Measurements from ENCODE around the gene PCDHGA7.
"Not testable (repeated sequence)": the region's sequence is repeated elsewhere in the genome, so short reads cannot be mapped to it uniquely, and the experiment has no call there.

PCDHGA7 gene

DNA sequence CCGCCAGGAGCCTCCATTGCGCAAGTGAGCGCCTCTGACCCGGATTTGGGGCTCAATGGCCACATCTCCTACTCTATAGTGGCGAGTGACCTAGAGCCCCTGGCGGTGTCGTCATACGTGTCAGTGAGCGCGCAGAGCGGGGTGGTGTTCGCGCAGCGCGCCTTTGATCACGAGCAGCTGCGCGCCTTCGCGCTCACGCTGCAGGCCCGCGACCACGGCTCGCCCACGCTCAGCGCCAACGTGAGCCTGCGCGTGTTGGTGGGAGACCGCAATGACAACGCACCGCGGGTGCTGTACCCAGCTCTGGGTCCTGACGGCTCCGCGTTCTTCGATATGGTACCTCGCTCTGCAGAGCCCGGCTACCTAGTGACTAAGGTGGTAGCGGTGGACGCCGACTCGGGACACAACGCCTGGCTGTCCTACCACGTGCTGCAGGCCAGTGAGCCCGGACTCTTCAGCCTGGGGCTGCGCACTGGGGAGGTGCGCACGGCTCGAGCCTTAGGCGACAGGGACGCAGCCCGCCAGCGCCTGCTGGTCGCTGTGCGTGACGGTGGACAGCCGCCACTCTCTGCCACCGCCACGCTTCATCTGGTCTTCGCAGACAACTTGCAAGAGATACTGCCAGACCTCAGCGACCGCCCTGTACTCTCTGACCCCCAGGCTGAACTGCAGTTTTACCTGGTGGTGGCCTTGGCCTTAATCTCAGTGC lies 27.2 kb downstream of the PCDHGA7 start:
- Histone ChIP-seq H3K9ac (ENCODE audit: low read length) (no peak overlapping the region), H3K27ac (ENCODE audit: low read depth, low read length) (no peak overlapping the region), H3K27me3 (ENCODE audit: control insufficient read depth, insufficient read depth, low read length) (peaks cover 17% of the 10 kb centered on the region), H3K4me1 (ENCODE audit: control insufficient read depth, insufficient read depth, low read length) (no peaks in the 10 kb centered on the region), H3K36me3 (ENCODE audit: control insufficient read depth, insufficient read depth, low read length) (no peaks in the 10 kb centered on the region), H3K4me3 (ENCODE audit: low read depth, low read length) (no peak overlapping the region), H3K9me3 (ENCODE audit: control insufficient read depth, insufficient read depth, low read depth, low read length) (peaks cover 24% of the 10 kb centered on the region)

DNA sequence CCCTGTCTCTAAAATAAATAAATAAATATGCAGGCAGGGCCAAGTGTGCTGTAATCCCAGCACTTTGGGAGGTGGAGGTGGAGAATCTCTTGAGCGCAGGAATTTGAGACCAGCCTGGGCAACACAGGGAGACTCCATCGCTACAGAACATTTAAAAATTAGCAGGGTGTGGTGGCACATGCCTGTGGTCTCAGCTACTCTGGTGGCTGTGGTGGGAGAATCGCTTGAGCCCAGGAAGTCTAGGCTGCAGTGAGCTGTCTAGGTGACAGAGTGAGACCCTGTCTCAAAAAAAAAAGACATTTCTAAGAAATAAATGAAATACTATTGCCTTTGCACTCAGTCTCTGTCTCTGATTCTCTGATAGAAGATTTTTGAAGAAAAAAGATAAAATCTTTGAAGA lies 29.0 kb downstream of the PCDHGA7 start:
- no peak overlapping the region for H3K9ac ChIP-seq (ENCODE audit: low read length)
- H3K27ac ChIP-seq (ENCODE audit: low read depth, low read length): no peak overlapping the region
- H3K4me1 ChIP-seq (ENCODE audit: control insufficient read depth, insufficient read depth, low read length): no peaks in the 10 kb centered on the region
- H3K36me3 ChIP-seq (ENCODE audit: control insufficient read depth, insufficient read depth, low read length): no peaks in the 10 kb centered on the region
- peaks cover 17% of the 10 kb centered on the region for H3K27me3 ChIP-seq (ENCODE audit: control insufficient read depth, insufficient read depth, low read length)
- no peak overlapping the region for H3K4me3 ChIP-seq (ENCODE audit: low read depth, low read length)
- H3K9me3 ChIP-seq (ENCODE audit: control insufficient read depth, insufficient read depth, low read depth, low read length): peaks cover 25% of the 10 kb centered on the region

DNA sequence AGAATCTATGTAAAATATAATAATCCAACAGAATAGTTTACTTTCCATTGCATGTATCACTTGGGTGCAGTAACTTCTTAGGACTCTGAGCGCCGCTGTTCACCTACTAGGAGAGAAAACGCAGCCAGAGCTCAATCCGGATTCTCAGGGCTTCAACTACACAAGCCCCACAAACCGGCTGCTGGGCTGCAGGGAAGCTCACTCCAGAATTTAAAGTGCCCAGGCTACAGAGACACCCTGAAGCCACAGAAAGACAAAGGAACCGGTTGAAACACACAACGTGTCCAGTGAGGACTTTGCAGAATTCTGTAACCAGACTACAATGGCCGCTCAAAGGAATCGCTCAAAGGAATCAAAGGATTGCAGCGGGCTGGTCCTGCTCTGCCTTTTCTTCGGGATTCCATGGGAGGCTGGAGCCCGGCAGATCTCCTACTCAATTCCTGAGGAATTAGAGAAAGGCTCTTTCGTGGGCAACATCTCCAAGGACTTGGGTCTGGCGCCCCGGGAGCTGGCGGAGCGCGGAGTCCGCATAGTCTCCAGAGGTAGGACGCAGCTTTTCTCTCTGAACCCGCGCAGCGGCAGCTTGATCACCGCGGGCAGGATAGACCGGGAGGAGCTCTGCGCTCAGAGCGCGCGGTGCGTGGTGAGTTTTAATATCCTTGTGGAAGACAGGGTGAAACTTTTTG lies 30.5 kb downstream of the PCDHGA7 start, which contains the start of gene PCDHGA10:
Gene PCDHGA10 (plus strand): TSS at position 134 of the 686 bp plus-strand sequence. CDS start 189 bp downstream, at position 323.
- Histone ChIP-seq H3K9me3 (ENCODE audit: control insufficient read depth, insufficient read depth, low read depth, low read length) (peaks cover 25% of the 10 kb centered on the region), H3K9ac (ENCODE audit: low read length) (peak within 1 kb of the TSS; percentile 52), H3K27ac (ENCODE audit: low read depth, low read length) (no peak within 1 kb of the TSS), H3K4me3 (ENCODE audit: low read depth, low read length) (peak within 1 kb of the TSS; percentile 69), H3K4me1 (ENCODE audit: control insufficient read depth, insufficient read depth, low read length) (no peaks in the 10 kb centered on the region), H3K27me3 (ENCODE audit: control insufficient read depth, insufficient read depth, low read length) (peaks cover 18% of the 10 kb centered on the region), H3K36me3 (ENCODE audit: control insufficient read depth, insufficient read depth, low read length) (no peaks in the 10 kb centered on the region)

DNA sequence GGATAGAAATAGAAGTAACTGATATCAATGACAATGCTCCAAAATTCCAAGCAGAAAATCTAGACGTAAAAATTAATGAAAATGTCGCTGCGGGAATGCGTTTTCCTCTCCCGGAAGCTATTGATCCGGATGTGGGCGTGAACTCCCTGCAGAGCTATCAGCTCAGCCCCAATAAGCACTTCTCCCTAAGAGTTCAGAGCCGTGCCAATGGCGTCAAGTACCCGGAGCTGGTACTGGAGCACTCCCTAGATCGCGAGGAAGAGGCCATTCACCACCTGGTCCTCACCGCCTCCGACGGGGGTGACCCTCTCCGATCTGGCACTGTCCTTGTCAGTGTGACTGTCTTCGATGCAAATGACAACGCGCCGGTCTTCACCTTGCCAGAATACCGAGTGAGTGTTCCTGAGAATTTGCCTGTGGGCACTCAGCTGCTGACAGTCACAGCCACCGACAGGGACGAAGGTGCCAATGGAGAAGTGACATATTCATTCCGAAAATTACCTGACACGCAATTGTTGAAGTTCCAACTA lies 31.1 kb downstream of the PCDHGA7 start:
- H3K4me3 ChIP-seq (ENCODE audit: low read depth, low read length): peak overlapping the region; percentile 69

DNA sequence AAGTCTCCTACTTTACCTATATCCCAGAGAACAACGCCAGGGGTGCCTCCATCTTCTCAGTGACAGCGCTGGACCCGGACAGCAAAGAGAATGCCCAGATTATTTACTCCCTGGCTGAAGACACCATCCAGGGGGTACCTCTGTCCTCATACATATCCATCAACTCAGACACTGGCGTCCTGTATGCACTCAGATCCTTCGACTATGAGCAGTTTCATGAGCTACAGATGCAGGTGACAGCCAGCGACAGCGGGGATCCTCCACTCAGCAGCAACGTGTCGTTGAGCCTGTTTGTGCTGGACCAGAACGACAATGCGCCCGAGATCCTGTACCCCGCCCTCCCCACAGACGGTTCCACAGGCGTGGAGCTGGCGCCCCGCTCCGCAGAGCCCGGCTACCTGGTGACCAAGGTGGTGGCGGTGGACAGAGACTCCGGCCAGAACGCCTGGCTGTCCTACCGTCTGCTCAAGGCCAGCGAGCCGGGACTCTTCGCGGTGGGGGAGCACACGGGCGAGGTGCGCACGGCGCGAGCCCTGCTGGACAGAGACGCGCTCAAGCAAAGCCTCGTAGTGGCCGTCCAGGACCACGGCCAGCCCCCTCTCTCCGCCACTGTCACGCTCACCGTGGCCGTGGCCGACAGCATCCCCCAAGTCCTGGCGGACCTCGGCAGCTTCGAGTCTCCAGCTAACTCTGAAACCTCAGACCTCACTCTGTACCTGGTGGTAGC lies 32.2 kb downstream of the PCDHGA7 start:
- H3K4me3 ChIP-seq (ENCODE audit: low read depth, low read length): not testable (repeated sequence)

More for the DNA sequence above, 31.1 kb downstream of the PCDHGA7 start:
- no peaks in the 10 kb centered on the region for H3K36me3 ChIP-seq (ENCODE audit: control insufficient read depth, insufficient read depth, low read length)
- peak overlapping the region; percentile 52 for H3K9ac ChIP-seq (ENCODE audit: low read length)
- peaks cover 29% of the 10 kb centered on the region for H3K9me3 ChIP-seq (ENCODE audit: control insufficient read depth, insufficient read depth, low read depth, low read length)
- H3K27me3 ChIP-seq (ENCODE audit: control insufficient read depth, insufficient read depth, low read length): peaks cover 19% of the 10 kb centered on the region
- H3K27ac ChIP-seq (ENCODE audit: low read depth, low read length): no peak overlapping the region
- H3K4me1 ChIP-seq (ENCODE audit: control insufficient read depth, insufficient read depth, low read length): no peaks in the 10 kb centered on the region

DNA sequence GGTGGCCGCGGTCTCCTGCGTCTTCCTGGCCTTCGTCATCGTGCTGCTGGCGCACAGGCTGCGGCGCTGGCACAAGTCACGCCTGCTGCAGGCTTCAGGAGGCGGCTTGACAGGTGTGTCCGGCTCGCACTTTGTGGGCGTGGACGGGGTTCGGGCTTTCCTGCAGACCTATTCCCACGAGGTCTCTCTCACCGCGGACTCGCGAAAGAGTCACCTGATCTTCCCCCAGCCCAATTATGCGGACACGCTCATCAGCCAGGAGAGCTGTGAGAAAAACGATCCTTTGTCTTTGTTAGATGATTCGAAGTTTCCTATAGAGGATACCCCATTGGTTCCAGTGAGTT lies 32.7 kb downstream of the PCDHGA7 start:
- not testable (repeated sequence) for H3K36me3 ChIP-seq (ENCODE audit: control insufficient read depth, insufficient read depth, low read length); H3K9ac ChIP-seq (ENCODE audit: low read length); H3K4me1 ChIP-seq (ENCODE audit: control insufficient read depth, insufficient read depth, low read length); H3K27ac ChIP-seq (ENCODE audit: low read depth, low read length); H3K4me3 ChIP-seq (ENCODE audit: low read depth, low read length)
- Histone ChIP-seq H3K27me3 (ENCODE audit: control insufficient read depth, insufficient read depth, low read length) (peaks cover 14% of the 10 kb centered on the region), H3K9me3 (ENCODE audit: control insufficient read depth, insufficient read depth, low read depth, low read length) (peaks cover 36% of the 10 kb centered on the region)

More for the DNA sequence above, 32.2 kb downstream of the PCDHGA7 start:
- not testable (repeated sequence) for H3K9ac ChIP-seq (ENCODE audit: low read length); H3K27ac ChIP-seq (ENCODE audit: low read depth, low read length); H3K36me3 ChIP-seq (ENCODE audit: control insufficient read depth, insufficient read depth, low read length); H3K4me1 ChIP-seq (ENCODE audit: control insufficient read depth, insufficient read depth, low read length)
- peaks cover 15% of the 10 kb centered on the region for H3K27me3 ChIP-seq (ENCODE audit: control insufficient read depth, insufficient read depth, low read length)
- H3K9me3 ChIP-seq (ENCODE audit: control insufficient read depth, insufficient read depth, low read depth, low read length): peaks cover 37% of the 10 kb centered on the region

DNA sequence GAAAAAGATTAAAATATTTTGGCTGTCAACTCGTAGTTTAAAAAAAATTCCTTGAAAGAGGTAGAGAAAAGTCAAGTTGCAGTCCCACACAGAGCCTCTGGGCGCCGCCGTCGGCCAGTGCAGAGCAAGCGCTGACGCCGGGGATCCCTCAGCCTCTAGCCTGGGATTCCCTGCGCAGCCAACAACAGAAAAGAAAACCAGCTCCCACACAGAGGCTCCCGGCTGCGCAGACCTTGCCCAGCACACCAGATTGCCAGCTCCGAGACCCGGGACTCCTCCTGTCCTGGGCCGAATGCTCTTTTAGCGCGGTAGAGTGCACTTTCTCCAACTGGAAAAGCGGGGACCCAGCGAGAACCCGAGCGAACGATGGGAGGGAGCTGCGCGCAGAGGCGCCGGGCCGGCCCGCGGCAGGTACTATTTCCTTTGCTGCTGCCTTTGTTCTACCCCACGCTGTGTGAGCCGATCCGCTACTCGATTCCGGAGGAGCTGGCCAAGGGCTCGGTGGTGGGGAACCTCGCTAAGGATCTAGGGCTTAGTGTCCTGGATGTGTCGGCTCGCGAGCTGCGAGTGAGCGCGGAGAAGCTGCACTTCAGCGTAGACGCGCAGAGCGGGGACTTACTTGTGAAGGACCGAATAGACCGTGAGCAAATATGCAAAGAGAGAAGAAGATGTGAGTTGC lies 35.1 kb downstream of the PCDHGA7 start, which contains the start of gene PCDHGB7:
Gene PCDHGB7 (plus strand): TSS at position 184 of the 679 bp plus-strand sequence. CDS start 183 bp downstream, at position 367.
- Histone ChIP-seq H3K27me3 (ENCODE audit: control insufficient read depth, insufficient read depth, low read length) (peaks cover 22% of the 10 kb centered on the region), H3K4me3 (ENCODE audit: low read depth, low read length) (peak within 1 kb of the TSS; percentile 85), H3K9me3 (ENCODE audit: control insufficient read depth, insufficient read depth, low read depth, low read length) (peaks cover 50% of the 10 kb centered on the region), H3K9ac (ENCODE audit: low read length) (peak within 1 kb of the TSS; percentile 59)
- not testable (repeated sequence) for H3K36me3 ChIP-seq (ENCODE audit: control insufficient read depth, insufficient read depth, low read length); H3K27ac ChIP-seq (ENCODE audit: low read depth, low read length); H3K4me1 ChIP-seq (ENCODE audit: control insufficient read depth, insufficient read depth, low read length)

DNA sequence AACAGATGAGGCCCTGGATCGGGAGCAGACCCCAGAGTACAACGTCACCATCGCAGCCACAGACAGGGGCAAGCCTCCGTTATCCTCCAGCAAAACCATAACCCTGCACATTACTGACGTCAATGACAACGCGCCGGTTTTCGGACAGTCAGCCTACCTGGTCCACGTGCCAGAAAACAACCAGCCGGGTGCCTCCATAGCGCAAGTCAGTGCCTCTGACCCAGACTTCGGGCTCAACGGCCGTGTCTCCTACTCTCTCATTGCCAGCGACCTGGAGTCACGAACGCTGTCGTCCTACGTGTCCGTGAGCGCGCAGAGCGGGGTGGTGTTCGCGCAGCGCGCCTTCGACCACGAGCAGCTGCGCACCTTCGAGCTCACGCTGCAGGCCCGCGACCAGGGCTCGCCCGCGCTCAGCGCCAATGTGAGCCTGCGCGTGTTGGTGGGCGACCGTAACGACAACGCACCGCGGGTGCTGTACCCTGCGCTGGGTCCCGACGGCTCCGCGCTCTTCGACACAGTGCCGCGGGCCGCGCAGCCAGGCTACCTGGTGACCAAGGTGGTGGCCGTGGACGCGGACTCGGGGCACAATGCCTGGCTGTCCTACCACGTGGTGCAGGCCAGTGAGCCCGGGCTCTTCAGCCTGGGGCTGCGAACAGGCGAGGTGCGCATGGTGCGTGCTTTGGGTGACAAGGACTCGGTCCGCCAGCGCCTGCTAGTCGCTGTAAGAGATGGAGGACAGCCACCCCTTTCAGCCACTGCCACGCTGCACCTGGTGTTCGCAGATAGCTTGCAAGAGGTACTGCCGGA lies 36.7 kb downstream of the PCDHGA7 start:
- Histone ChIP-seq H3K4me3 (ENCODE audit: low read depth, low read length) (no peak overlapping the region), H3K9me3 (ENCODE audit: control insufficient read depth, insufficient read depth, low read depth, low read length) (peaks cover 51% of the 10 kb centered on the region), H3K4me1 (ENCODE audit: control insufficient read depth, insufficient read depth, low read length) (no peaks in the 10 kb centered on the region), H3K9ac (ENCODE audit: low read length) (no peak overlapping the region), H3K27me3 (ENCODE audit: control insufficient read depth, insufficient read depth, low read length) (peaks cover 22% of the 10 kb centered on the region), H3K27ac (ENCODE audit: low read depth, low read length) (no peak overlapping the region), H3K36me3 (ENCODE audit: control insufficient read depth, insufficient read depth, low read length) (peaks cover 3% of the 10 kb centered on the region; the same call in 1 of the 2 replicates)

DNA sequence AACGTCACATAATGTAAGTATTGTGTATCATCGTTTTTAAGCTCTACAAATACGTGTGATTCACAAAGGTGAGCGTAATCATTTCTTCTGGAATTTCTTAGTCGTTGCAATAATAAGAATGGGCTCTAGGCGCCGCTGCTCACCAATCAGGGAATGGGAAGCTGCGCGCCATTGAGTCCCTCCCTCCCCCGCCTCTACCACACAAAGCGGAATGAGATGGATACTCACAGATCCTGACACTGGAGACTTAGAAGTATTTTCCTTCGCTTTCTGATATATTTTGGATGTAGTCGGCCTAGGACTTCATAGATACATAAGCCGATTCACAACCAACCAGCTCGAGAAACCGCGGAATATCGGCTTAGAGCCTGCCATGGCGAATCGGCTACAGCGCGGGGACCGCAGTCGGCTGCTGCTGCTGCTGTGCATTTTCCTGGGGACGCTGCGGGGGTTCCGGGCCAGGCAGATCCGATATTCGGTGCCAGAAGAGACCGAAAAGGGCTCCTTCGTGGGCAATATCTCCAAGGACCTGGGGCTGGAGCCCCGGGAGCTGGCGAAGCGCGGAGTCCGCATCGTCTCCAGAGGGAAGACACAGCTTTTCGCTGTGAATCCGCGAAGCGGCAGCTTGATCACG lies 38.4 kb downstream of the PCDHGA7 start, which contains the start of gene PCDHGA11:
Gene PCDHGA11 (plus strand): TSS at position 197 of the 634 bp plus-strand sequence. CDS start 177 bp downstream, at position 374.
- no peaks in the 10 kb centered on the region for H3K4me1 ChIP-seq (ENCODE audit: control insufficient read depth, insufficient read depth, low read length)
- H3K9ac ChIP-seq (ENCODE audit: low read length): peak within 1 kb of the TSS; percentile 47
- peak within 1 kb of the TSS; percentile 68 for H3K4me3 ChIP-seq (ENCODE audit: low read depth, low read length)
- H3K27ac ChIP-seq (ENCODE audit: low read depth, low read length): no peak within 1 kb of the TSS
- peaks cover 3% of the 10 kb centered on the region; the same call in 1 of the 2 replicates for H3K36me3 ChIP-seq (ENCODE audit: control insufficient read depth, insufficient read depth, low read length)
- H3K27me3 ChIP-seq (ENCODE audit: control insufficient read depth, insufficient read depth, low read length): peaks cover 22% of the 10 kb centered on the region
- peaks cover 52% of the 10 kb centered on the region for H3K9me3 ChIP-seq (ENCODE audit: control insufficient read depth, insufficient read depth, low read depth, low read length)

All from HUES6 (cell line).